22Rv1 (cell line): ENCODE measurements around the gene EVA1C.

Source experiments
- ZFX ChIP-seq: fragments of 450-650 bp; IDR thresholded peaks from 2 replicates; pipeline ENCODE4 v1.6.1; 2017; ENCODE audit warnings: antibody characterized with exemption, borderline replicate concordance
- TF ChIP-seq, protein P1 (sequence below): fragments of 450-650 bp; IDR thresholded peaks from 2 replicates; pipeline ENCODE4 v1.5.1; 2017; ENCODE audit warnings: mild to moderate bottlenecking

DNA sequence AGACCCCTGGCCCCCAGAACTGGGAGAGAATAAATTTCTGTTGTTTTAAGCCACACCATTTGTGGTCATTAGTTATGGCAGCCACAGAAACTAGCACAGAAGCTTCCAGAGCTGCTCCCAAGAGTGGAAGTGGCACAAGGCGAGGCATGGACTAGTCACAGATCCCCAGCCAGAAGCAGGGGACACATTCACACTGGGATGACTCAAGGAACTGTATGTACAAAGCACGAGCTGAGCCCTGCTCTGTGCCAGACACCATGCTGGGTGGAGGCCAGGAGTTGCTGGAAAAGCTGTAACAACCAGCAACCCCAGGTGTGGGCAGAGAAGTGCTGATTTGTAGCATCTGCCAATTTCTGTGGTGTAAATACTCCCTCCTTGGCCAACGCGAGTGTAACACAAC, 117.2 kb downstream of the EVA1C start:
- TF ChIP-seq, protein P1, sequence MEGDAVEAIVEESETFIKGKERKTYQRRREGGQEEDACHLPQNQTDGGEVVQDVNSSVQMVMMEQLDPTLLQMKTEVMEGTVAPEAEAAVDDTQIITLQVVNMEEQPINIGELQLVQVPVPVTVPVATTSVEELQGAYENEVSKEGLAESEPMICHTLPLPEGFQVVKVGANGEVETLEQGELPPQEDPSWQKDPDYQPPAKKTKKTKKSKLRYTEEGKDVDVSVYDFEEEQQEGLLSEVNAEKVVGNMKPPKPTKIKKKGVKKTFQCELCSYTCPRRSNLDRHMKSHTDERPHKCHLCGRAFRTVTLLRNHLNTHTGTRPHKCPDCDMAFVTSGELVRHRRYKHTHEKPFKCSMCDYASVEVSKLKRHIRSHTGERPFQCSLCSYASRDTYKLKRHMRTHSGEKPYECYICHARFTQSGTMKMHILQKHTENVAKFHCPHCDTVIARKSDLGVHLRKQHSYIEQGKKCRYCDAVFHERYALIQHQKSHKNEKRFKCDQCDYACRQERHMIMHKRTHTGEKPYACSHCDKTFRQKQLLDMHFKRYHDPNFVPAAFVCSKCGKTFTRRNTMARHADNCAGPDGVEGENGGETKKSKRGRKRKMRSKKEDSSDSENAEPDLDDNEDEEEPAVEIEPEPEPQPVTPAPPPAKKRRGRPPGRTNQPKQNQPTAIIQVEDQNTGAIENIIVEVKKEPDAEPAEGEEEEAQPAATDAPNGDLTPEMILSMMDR = no peak
- TF ChIP-seq ZFX = no peak
